ENCODE measurements around the gene SLC2A14.
"Not testable (repeated sequence)": the region's sequence is repeated elsewhere in the genome, so short reads cannot be mapped to it uniquely, and the experiment has no call there.

The SLC2A14 gene

GRCh38 chr12:7872566-7873319 lies at the start of gene SLC2A14:
SLC2A14 (minus strand) TSS chr12:7872915; CDS start chr12:7869880, 3,035 bp downstream.
- FAIRE-seq = no peak

GRCh38 chr12:7921181-7921580 lies 48.5 kb upstream of the SLC2A14 start:
- FAIRE-seq = not testable (repeated sequence)

GRCh38 chr12:7918268-7918590 lies 45.5 kb upstream of the SLC2A14 start:
- FAIRE-seq = not testable (repeated sequence)

DNA sequence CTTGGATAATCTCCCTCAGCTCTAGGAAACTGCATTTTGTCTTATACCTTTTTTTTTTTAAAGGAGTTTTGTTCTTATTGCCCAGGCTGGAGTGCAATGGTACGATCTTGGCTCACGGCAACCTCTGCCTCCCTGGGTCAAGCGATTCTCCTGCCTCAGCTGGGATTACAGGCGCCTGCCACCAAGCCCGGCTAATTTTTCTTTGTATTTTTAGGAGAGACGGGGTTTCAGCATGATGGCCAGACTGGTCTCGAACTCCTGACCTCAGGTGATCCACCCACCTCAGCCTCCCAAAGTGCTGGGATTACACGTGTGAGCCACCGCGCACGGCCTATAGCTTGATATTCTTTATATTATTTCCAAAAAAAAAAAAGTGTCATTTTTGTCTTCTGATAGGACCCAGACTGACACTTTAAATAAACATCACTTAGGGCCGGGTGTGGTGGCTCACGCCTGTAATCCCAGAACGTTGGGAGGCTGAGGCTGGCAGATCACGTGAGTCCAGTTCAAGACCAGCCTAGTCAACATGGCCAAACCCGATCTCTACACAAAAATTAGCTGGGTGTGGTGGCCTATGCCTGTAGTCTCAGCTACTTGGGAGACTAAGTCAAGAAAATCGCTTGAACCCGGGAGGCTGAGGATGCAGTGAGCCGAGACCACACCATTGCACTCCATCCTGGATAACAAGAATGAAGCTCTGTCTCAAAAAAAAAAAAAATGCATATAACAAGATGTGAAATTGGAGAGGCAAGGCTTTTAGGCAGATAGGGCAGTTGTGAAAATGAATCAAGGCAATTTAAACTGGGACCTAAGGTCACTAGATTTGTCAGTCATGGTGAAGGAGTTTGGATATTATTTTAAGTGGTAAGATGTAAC lies 44.9 kb upstream of the SLC2A14 start:
- FAIRE-seq = no peak

- no peak for FAIRE-seq
Observed at GRCh38 chr12:7916936-7917335, 44.2 kb upstream of the SLC2A14 start.

- FAIRE-seq = no peak
Observed at GRCh38 chr12:7915661-7916403, 43.1 kb upstream of the SLC2A14 start.

GRCh38 chr12:7910106-7910505 lies 37.4 kb upstream of the SLC2A14 start:
- not testable (repeated sequence) for FAIRE-seq

- FAIRE-seq = no peak
Observed at GRCh38 chr12:7907009-7907408, 34.3 kb upstream of the SLC2A14 start.

DNA sequence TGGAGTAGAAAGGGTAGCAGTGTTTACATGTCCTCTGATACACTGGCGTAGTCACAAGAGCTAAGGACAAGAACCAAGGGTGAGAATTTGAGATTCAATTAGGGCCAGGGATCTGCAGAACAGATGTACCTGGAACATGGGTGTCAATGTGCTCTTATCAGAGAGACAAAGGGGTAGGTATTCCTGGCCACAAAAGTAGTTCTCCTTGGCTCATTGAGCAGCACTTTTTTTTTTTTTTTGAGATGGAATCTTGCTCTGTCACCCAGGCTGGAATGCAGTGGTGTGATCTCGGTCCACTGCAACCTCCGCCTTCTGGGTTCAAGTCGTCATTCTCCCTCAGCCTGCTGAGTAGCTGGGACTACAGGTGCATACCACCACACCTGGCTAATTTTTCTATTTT lies 33.6 kb upstream of the SLC2A14 start:
- not testable (repeated sequence) for FAIRE-seq

GRCh38 chr12:7905600-7906125 lies 32.9 kb upstream of the SLC2A14 start:
- FAIRE-seq = not testable (repeated sequence)

GRCh38 chr12:7905071-7905470 lies 32.4 kb upstream of the SLC2A14 start:
- FAIRE-seq = no peak

GRCh38 chr12:7902416-7902815 lies 29.7 kb upstream of the SLC2A14 start:
- not testable (repeated sequence) for FAIRE-seq

DNA sequence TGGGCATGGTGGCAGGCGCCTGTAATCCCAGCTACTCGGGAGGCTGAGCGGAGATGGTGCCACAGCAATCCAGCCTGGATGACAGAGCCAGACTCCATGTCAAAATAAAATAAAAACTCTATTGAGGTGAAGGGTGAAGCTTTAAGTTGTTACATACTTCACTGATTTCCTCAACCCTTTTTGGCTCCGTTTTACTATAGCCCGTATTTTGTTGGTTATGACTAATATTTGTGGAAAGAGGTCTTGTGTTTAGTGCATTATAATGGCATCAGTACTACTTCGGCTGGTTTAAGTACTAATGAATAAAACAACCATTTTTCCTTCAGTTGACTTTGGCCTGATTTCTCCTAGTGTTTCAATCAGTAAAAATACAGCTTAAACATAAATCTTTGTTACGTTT lies 27.0 kb upstream of the SLC2A14 start:
- FAIRE-seq = no peak

DNA sequence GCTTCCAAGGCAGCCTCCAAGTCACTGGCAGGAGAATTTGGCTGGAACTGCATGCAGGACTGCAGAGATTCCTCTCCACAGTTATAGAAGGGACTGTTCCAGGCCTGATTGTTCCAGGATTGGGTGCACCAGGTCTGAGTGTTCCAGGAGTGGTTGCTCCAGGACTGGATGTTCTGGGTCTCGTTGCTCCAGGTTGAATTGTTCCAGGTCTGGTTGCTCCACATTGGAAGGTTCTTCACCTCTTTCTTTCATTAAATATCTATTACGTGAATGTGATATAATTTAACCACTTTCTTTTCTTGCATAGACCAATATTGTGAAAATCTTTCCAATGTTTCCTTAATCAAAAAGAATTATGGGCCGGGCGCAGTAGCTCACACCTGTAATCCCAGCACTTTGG lies 24.0 kb upstream of the SLC2A14 start:
- FAIRE-seq = not testable (repeated sequence)

DNA sequence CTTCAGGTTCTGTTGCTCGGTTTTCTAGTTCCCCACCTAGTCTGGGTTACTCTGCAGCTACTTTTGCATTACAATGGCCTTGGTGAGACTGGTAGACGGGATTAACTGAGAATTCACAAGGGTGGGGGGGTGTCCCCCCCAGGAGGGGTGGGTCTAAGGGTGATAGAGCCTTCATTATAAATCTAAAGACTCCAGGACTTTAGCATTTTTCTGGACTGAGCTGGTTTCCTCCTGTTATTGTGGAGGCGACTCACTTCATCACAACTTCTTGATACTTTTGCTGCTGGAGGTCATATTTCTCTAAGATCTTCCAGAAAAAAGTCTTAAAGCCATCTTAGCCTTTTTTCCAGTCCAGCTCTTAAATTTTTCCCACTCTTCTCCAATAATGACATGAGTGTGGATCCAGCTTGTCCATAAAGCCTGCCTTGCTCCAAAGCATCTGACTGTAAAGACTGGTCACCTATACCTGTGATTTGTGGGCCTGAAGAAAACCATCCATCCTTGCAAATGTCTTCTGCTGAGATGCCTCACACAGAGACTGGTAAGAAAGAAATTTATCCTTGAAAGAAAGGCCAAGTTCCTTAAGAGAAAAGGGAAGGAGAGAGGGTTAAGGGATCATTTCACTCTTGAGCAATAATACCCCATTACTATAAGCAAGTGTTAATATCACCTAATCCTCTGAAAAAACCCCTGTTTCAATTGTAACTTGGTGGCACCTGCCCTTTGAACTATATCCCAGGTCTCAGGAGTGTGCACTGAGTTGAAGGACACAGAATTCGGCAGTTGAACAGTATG lies 19.7 kb upstream of the SLC2A14 start:
- no peak for FAIRE-seq

DNA sequence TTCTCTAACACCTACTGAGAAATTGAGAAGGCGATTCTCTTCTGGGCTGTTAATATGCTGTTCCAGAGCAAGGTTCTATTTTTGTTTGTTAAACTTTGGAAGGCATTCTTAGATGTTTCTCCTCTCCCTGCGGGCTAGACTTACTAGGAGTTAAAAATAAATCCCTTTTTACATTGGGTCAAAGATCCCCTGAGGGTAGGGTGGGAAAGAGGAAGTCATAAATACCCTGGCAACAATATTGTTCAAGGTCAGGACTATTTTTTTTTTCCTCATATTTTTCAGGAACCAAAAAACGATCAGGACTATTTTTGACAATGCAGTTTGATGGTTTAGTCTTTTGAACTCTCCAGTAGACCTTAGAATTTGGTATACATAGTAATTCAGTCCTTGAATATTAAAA lies 12.0 kb upstream of the SLC2A14 start:
- no peak for FAIRE-seq

DNA sequence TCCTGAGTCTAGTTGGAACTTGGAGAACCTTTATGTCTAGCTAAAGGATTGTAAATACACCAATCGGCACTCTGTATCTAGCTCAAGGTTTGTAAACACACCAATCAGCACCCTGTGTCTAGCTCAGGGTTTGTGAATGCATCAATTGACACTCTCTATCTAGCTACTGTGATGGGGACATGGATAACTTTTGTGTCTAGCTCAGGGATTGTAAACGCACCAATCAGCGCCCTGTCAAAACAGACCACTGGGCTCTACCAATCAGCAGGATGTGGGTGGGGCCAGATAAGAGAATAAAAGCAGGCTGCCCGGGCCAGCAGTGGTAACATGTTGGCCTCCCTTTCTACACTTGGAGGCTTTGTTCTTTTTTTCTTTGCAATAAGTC lies 9.0 kb upstream of the SLC2A14 start:
- FAIRE-seq = not testable (repeated sequence)

DNA sequence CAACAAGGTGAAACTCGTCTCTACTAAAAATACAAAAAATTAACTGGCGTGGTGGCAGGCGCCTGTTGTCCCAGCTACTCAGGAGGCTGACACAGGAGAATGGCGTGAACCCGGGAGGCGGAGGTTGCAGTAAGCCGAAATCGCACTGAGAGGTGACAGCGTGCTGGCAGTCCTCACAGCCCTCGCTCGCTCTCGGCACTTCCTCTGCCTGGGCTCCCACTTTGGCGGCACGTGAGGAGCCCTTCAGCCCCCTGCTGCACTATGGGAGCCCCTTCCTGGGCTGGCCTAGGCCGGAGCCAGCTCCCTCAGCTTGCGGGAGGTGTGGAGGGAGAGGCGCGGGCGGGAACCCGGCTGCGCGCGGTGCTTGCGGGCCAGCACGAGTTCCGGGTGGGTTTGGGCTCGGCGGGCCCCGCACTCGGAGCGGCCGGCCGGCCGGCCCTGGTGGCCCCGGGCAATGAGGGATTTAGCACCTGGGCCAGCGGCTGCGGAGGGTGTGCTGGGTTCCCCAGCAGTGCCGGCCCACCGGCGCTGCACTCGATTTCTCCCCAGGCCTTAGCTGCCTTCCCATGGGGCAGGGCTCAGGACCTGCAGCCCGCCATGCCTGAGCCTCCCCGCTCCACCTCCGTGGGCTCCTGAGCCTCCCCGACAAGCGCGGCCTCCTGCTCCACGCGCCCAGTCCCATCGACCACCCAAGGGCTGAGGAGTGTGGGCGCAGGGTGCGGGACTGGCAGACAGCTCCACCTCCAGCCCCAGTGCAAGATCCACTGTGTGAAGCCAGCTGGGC lies 8.4 kb upstream of the SLC2A14 start:
- FAIRE-seq = not testable (repeated sequence)

DNA sequence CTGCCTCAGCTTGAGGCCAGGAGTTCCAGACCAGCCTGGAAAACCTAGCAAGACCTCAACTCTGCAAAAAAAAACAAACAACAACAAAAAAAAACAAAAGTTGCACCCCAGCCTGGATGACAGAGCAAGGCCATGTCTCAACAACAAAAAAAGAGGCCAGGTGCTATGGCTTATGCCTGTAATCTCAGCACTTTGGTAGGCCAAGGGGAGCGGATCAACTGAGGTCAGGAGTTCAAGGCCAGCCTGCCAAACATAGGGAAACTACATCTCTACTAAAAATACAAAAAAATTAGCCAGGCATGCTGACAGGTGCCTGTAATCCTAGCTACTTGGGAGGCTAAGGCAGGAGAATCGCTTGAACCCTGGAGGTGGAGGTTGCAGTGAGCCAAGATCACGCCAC lies 6.5 kb upstream of the SLC2A14 start:
- FAIRE-seq = no peak

- FAIRE-seq = no peak
Observed at GRCh38 chr12:7877420-7877819, 4.7 kb upstream of the SLC2A14 start.

DNA sequence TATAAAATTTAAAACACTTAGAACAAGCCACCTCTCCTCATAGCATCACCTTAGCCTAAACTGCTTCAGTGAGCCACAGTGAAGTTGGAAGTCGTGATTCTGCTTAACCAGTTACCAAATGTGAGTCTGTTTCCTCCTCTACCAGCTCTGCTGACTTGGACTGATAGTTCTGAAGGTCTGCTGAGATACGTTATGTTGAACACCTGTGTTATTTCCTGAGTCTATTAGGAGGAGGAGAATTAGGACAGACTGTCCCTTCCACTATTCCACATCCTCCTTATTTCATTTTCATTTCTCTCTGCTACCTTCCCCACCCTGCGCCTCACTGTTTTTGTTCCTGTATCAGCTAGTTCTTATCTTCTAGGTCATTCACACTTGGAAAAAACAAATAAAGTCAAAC lies 2.4 kb downstream of the SLC2A14 start:
- no peak for FAIRE-seq
